ENCODE data around the gene CHCHD3.
"Not testable (repeated sequence)": the region's sequence is repeated elsewhere in the genome, so short reads cannot be mapped to it uniquely, and the experiment has no call there.

CHCHD3 gene

DNA sequence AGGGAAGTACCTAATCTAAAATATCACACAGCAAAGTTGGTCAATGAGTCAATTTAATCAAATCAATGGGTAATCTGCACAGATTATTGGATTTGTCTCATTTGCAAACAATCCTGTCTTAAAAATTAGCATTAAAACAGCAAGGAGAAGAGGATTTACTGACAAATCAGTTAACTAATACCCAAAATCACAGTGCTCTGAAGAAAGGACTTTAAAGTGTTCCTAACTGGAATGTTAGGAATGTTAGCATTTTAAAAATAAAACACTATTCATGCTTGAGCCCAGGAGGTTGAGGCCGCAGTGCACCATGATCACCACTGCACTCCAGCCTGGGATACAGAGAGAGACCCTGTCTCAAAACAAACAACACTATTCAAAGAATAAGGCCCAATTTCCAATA is 83.1 kb downstream of the CHCHD3 start:
- FAIRE-seq: no peak

DNA sequence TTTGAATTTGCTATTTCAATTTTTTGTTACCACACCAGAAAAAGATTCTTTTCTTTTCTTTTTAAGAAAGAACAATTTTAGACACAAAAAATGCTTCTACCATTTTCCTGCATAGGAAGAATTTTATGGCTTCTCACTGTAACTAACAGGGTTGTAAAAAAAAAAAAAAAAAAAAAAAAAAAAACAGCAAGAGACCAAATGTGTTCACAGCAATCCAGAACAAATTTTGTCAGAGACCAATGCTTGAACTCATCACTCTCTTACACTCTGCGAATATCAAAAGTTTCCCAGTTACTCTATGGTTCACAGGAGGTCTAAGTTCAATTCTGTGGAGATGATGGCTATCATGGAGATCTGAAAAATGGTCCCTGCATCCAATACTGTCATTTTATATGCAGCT is 84.4 kb downstream of the CHCHD3 start:
- no peak for FAIRE-seq

DNA sequence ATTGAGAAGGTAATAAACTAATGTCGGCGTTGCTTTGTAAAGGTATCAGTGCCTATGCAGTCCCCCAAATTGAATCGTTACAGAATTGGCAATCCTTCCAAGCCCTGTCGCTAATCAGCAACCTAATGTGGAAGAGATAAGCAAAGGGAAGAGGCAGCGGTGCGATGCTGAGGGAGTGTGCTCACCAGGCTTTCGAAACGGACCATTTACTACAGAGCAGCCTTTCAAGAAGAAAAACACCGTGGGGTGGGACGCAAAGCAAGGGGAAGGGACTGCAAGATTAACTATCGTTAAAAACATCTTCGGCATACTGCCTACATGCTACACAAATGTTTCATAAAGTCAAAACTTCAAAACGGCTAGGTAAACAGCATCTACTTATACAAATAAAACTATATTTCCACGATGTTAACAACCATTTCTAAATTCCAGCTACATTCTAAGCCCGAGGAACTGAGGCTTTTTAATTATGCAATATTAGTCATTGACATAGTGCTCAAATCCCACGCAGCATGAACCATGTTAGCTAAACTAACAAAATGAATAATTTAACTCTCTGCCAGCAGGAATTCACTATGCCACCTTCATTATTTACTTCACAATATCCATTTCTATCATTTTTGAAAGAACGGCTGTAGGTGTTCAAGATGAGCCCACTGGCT is 85.2 kb downstream of the CHCHD3 start:
- FAIRE-seq: no peak

DNA sequence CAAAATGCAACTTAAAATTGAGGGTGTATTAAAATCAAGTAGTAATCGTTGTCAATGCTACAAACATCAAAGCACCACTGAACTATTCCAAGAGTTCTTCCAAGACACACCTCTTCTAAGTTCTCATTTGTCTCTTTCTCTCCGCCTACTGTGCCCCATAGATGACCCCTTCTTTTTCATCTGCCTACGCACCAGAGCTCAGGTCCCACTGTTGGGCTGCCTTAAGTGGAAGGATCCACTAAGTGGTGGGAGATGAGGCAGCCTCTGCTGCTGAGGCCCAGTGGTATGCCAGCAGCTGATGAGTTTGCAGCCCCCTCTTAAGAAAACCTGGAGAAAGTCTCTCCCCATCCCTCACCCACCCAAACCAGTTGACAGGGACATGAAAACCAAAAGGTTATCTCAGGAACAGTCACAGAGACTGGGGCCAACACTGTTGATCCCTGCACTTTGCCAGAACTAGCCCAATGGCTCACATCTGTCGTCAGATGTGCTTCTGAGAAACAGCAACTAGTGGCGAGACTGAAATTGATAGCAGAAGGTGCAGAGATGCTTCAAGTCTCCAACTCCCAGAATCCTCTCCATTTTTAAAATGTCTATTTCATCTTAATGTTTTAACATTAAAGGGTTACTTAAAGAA is 88.4 kb downstream of the CHCHD3 start:
- FAIRE-seq: no peak

GRCh38 chr7:132991615-132992587 is 90.0 kb downstream of the CHCHD3 start:
- no peak for FAIRE-seq

- FAIRE-seq: no peak
Measured at GRCh38 chr7:132988117-132988516, 93.8 kb downstream of the CHCHD3 start.

DNA sequence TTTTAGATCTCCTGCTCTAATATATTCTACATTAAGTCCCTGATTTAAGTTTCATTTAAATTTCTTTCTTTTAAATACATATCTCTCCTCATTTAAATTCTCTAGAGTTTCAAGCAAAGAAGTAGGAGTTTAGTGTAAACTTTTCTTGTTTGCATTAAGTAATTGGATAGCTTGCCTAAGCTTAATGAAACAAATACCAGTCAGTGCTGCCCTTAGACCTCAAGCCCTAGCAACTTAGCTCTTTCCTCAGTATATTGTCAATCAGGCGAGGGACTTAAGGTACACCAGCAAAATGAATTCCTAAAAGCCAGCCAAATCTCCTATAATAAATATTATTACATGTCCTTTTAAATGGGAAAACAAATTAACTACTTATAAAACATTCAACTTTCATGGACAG is 101.5 kb downstream of the CHCHD3 start:
- no peak for FAIRE-seq

DNA sequence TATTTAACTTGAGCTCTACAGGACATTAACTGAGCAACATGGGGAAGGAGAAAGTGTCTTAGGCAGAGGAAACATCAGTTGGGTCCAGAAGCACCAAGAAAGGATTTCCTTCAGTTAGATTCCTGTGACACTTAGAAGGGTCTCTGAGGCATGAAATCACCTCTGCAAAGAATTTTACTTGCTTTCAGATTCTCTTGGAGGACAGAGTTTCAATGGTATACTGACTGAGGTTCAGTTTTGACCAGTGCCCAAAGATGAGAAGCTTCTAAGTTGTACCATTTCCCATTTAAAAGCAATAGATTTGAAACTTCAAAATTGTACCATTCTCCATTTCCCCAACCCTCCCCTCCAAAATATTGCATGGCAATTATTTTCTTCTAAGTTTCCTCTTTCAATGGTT is 102.4 kb downstream of the CHCHD3 start:
- no peak for FAIRE-seq

- no peak for FAIRE-seq
Measured at GRCh38 chr7:132977234-132977633, 104.7 kb downstream of the CHCHD3 start.

DNA sequence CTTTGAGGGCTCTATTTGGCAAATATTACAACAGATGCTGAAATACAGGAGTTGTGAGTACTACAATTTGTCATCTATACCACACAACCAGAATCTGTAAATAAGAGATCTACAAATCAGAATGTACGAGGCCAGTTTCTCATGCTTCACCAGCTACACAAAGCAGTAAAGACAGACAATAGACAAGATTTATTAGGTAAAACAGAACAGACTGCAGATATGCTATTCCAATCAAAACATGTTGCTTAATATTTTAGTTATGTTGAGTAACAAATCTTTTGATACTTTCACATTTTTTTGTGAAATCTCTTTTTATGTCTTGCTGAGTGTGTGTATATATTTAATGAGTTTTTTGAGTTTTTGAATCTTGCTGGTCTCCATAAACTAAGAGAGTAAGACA is 109.1 kb downstream of the CHCHD3 start:
- no peak for FAIRE-seq

DNA sequence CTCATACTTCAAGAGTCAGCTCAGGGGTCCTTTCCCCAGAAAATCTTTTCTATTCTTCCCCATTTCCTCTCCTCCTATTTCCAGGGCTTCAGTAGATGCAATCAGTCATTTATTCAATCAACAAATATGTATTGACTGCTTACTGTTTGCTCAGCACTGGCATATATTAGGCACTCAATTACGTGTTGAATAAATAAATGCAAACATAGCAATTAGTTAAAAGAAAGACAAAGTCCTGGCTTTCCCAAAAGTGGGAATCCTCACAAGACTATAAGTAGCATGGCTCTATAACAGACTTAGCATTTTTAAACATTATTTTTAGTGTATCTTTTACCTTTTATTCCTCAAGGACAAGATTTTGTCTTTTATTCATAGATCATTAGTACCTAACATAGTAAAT is 111.6 kb downstream of the CHCHD3 start:
- no peak for FAIRE-seq

- FAIRE-seq: no peak
Measured at GRCh38 chr7:132969520-132969919, 112.4 kb downstream of the CHCHD3 start.

GRCh38 chr7:132967470-132967848 is 114.4 kb downstream of the CHCHD3 start:
- FAIRE-seq: not testable (repeated sequence)

DNA sequence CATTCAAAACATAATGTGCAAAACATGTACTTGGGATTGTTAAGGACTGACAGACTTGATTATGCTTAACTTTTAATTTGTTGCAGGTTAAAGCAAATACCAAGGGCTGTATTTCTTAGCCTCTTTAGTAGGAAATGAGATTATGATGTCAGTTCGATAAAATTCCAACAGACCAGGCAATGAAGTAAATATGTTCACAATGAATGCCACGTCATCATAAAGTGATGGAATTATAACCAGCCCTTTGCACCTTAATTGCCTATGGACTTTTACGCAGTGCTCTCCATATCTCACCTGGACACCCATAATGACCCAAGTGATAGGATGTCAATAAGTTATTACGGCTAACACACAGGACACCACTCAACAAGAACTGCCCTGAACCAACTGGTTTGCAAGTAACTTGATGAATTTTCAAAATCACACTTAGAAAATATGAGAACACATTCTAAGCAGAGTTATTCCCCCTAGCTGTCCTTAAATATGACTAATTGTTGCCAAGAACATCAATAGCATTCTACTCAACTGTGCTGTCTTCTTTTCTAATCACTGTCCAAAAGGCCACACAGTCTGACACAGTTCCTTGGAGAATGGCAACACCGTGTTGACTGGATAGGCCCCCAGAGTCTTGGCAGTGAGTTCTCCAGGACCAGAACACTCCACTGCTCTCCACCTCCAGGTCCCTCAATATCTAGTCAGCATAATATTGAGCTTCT is 115.0 kb downstream of the CHCHD3 start:
- FAIRE-seq: no peak

DNA sequence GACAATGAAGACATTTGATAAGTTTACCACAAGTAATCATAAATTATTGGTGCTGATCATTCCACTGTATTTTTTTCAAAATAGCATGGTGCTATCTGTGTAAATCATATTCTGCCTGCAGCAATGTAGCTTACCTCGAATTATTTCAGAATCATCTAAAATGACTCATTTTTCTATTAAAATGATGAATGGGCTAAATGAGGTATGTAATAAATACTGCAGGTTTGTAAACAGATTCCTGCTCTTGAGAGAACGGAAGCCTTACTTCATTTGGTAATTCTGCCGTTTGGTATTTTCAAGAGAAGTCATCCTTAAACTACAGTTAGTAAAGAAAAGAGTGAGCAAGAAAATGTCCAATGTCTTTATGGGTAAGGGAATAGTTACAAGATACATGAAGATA is 115.9 kb downstream of the CHCHD3 start:
- FAIRE-seq: no peak

DNA sequence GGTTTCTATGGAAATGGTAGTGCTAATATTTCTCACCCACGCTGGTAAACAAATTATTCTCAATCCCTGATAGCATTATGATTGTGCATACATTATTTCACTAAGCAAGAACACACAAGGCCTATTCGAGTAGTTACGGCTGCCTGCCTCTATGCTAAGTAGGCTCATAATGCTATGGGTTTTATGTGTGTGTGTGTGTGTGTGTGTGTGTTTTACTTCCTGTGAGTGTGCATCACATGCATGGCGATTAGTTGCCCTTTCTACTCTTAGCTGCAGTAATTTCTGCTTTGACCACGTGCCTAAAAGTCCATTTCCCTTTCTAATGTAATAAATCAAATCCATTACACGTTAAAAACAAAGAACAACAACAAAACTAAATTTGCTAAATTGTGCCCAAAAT is 117.0 kb downstream of the CHCHD3 start:
- FAIRE-seq: no peak

GRCh38 chr7:132959891-132960290 is 122.0 kb downstream of the CHCHD3 start:
- FAIRE-seq: no peak

GRCh38 chr7:132956556-132956955 is 125.3 kb downstream of the CHCHD3 start:
- FAIRE-seq: no peak

DNA sequence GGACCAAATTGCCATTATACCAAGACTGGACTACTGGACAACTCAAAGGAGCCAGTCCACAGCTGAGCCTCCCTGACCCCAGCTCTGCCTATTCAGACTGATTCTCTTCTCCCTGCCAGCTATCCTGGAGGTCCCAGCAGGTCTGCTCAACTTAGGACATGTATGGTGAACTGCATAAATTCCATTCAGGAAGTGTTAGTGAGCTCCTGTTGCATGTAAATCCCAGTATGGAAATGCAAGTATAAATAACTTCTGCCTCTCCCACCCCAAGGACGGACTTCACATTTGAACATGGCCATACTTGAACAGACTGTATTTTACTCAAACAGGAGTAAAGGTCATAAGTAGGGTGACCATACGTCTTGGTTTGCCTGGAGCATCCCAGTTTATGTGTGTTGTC is 128.4 kb downstream of the CHCHD3 start:
- no peak for FAIRE-seq

DNA sequence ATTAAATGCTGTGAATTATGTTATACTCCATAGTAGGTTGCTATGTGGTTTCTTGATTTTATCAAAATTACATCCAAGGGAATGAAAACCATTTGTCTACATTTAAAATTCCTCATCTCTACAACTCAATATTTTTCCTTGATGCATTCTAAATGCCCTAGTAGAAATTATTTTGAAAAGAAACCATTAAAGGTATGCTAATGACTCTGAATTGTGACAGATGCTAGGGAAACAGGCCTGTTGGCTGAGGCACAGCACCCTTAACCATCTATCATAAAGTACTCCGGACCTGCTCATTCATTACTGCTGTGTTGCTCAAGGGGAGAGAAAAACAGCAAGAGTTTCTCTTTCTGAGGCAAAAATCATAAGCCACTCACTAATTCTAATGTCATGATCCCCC is 131.2 kb downstream of the CHCHD3 start:
- no peak for FAIRE-seq

DNA sequence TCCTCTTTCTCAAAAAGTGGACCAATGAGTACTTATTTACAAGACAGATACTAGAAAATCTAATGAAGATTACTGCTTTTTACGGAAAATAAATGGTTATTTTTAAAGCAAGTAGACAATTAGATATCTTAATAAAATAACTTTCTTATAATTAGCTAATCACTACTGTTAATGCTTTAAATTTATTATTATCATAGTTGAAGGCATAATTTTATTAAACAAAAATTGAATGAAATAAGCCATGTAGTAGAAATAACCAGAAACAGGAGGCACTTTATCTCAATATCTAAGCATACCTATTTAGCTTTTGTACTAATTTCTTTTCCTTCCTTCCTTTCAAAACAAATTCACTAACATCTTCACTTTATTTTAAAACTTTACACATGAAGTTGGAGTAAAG is 134.9 kb downstream of the CHCHD3 start:
- FAIRE-seq: peak; percentile 5

DNA sequence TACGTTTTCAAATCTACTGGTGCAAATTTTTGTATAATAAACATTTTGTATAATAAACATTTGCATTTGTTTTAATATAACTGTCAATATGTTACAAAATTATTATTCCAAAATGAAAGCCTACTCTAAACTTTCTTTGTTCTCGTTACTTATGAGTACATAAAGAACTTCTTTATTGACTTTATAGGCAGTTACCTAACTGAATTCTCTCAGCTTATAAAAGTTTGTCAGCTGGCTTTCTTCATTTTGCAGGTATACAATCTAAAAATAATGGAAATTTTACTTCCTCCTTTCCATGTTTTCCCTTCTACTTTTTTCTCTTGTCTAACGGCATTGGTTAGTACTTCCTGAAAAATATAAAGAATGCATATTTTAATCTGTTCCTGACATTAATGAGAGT is 137.1 kb downstream of the CHCHD3 start:
- FAIRE-seq: no peak

- no peak for FAIRE-seq
Measured at GRCh38 chr7:132943645-132944044, 138.2 kb downstream of the CHCHD3 start.
